Neural progenitor cell (in vitro differentiated cells): ENCODE results near the gene CERT1.

ENCODE experiments used
- EZH2 ChIP-seq: fragments of 200-600 bp; sonication (generic); IDR thresholded peaks from 2 replicates; pipeline ENCODE4 v1.6.1; 2017; ENCODE audit warnings: antibody characterized with exemption, mild to moderate bottlenecking, moderate library complexity
- TF ChIP-seq, protein P1 (sequence below): fragments of 200-600 bp; sonication (generic); IDR thresholded peaks from 2 replicates; pipeline ENCODE4 v1.5.1; 2017; ENCODE audit warnings: antibody characterized with exemption, mild to moderate bottlenecking

GRCh38 chr5:75496026-75496425 lies 15.4 kb downstream of the CERT1 start:
- TF ChIP-seq, protein P1, sequence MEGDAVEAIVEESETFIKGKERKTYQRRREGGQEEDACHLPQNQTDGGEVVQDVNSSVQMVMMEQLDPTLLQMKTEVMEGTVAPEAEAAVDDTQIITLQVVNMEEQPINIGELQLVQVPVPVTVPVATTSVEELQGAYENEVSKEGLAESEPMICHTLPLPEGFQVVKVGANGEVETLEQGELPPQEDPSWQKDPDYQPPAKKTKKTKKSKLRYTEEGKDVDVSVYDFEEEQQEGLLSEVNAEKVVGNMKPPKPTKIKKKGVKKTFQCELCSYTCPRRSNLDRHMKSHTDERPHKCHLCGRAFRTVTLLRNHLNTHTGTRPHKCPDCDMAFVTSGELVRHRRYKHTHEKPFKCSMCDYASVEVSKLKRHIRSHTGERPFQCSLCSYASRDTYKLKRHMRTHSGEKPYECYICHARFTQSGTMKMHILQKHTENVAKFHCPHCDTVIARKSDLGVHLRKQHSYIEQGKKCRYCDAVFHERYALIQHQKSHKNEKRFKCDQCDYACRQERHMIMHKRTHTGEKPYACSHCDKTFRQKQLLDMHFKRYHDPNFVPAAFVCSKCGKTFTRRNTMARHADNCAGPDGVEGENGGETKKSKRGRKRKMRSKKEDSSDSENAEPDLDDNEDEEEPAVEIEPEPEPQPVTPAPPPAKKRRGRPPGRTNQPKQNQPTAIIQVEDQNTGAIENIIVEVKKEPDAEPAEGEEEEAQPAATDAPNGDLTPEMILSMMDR: no peak
- no peak for TF ChIP-seq EZH2
